K562 (cell line): ENCODE data around the gene MTOR. TPM values are rescaled to one million over a fixed set of nuclear protein-coding genes. Genes with fewer than 3 reads are reported as not detected.

Source experiments
- BRD4 ChIP-seq: fragments of 200-600 bp; sonication (generic); IDR thresholded peaks from 2 replicates; pipeline ENCODE4 v1.6.1; 2017; ENCODE audit warnings: inconsistent platforms
- FOXA1 ChIP-seq: fragments of 450-650 bp; IDR thresholded peaks from 2 replicates; pipeline ENCODE4 v1.6.1; 2016; ENCODE audit warnings: mild to moderate bottlenecking, borderline replicate concordance
- FOXK1 ChIP-seq: sonication (generic); formaldehyde crosslinking; IDR thresholded peaks from 2 replicates; pipeline ENCODE4 v1.8.0; 2022; ENCODE audit warnings: missing genetic modification reagents, mild to moderate bottlenecking, borderline replicate concordance
- GATAD2A ChIP-seq: fragments of 450-650 bp; IDR thresholded peaks from 2 replicates; pipeline ENCODE4 v1.6.1; 2017
- HMG20A ChIP-seq: fragments of 450-650 bp; formaldehyde crosslinking; conservative IDR thresholded peaks from 2 replicates; pipeline ENCODE4 v1.4.0; 2020; ENCODE audit warnings: mild to moderate bottlenecking, mixed read lengths
- MBD2 ChIP-seq: sonication (generic); IDR thresholded peaks from 2 replicates; pipeline ENCODE4 v1.6.1; 2016; ENCODE audit warnings: low read depth, borderline replicate concordance
- MYNN ChIP-seq, 2 experiments: sonication (generic); formaldehyde crosslinking in 1 of 2; IDR thresholded peaks; 2 replicates each; pipeline versions ENCODE4 v1.5.0 to v1.6.1; 2016 to 2020; ENCODE audit warnings: antibody characterized with exemption in 1 of 2, missing genetic modification reagents in 1 of 2
- PML ChIP-seq: IDR thresholded peaks from 2 replicates; pipeline ENCODE4 v1.6.1; 2012; ENCODE audit warnings: low read length, inconsistent platforms
- PRMT5 ChIP-seq: sonication (generic); formaldehyde crosslinking; IDR thresholded peaks from 2 replicates; pipeline ENCODE4 v1.5.0; 2020; ENCODE audit warnings: missing genetic modification reagents
- SIRT6 ChIP-seq: IDR thresholded peaks from one replicate; pipeline ENCODE4 v1.6.1; 2012; ENCODE audit warnings: low read depth, mild to moderate bottlenecking, control low read depth, inconsistent platforms, low read length, moderate library complexity
- SMARCC2 ChIP-seq: fragments of 450-650 bp; IDR thresholded peaks from 2 replicates; pipeline ENCODE4 v1.6.1; 2017; ENCODE audit warnings: antibody characterized with exemption, moderate library complexity, mild to moderate bottlenecking, low read depth
- TEAD1 ChIP-seq, 2 experiments: fragments of 450-650 bp in 1 of 2; sonication (generic) in 1 of 2; formaldehyde crosslinking; IDR thresholded peaks; 2 replicates each; pipeline versions ENCODE4 v1.4.0 to v1.8.0; 2020 to 2022; ENCODE audit warnings: mild to moderate bottlenecking in 2 of 2, missing genetic modification reagents in 1 of 2
- ZNF165 ChIP-seq: fragments of 250-450 bp; sonication (Bioruptor Pico); IDR thresholded peaks from 2 replicates; pipeline ENCODE4 v1.4.0; 2020; ENCODE audit warnings: borderline replicate concordance
- ZNF175 ChIP-seq: fragments of 200-800 bp; sonication (Bioruptor generic); IDR thresholded peaks from 2 replicates; pipeline ENCODE4 v1.6.1; 2016; ENCODE audit warnings: low read depth, mild to moderate bottlenecking, missing genetic modification characterization, missing compliant biosample characterization
- ZNF184 ChIP-seq: sonication (generic); formaldehyde crosslinking; IDR thresholded peaks from 2 replicates; pipeline ENCODE4 v1.5.0; 2020; ENCODE audit warnings: missing genetic modification reagents
- ZNF3 ChIP-seq: fragments of 250-450 bp; sonication (Bioruptor Pico); IDR thresholded peaks from 2 replicates; pipeline ENCODE4 v1.5.0; 2021; ENCODE audit warnings: mild to moderate bottlenecking, moderate library complexity
- ZNF445 ChIP-seq: fragments of 250-450 bp; sonication (Bioruptor Pico); IDR thresholded peaks from 2 replicates; pipeline ENCODE4 v1.4.0; 2020; ENCODE audit warnings: low read depth, mild to moderate bottlenecking, moderate library complexity
- ZNF583 ChIP-seq: fragments of 250-450 bp; sonication (Bioruptor Pico); IDR thresholded peaks from 2 replicates; pipeline ENCODE4 v1.4.0; 2020
- ZNF830 ChIP-seq: fragments of 250-450 bp; sonication (Bioruptor Pico); IDR thresholded peaks from 2 replicates; pipeline ENCODE4 v1.5.0; 2021; ENCODE audit warnings: mild to moderate bottlenecking
- polyA plus RNA-seq, 8 experiments: library from polyadenylated mRNA; depleted of rRNA in 4 of 8; stranded (reverse) in 5 of 8; unstranded in 3 of 8; fragments of >200 nt; fragmentation: Nextera tagmentation in 2 of 8; fragmentation: Illumina TruSeq in 1 of 8; extraction: Ambion mirVana in 2 of 8; extraction: Trizol in 1 of 8; gene quantifications; 2 replicates each; pipeline versions ENCODE4 v1.2.1 to v1.2.3, GENCODE V29; 2011 to 2014; ENCODE audit warnings: inconsistent platforms in 1 of 8, missing spikeins in 1 of 8
- total RNA-seq, 7 experiments: library from RNA; depleted of rRNA in 6 of 7; stranded (reverse); fragments of >200 nt in 6 of 7; fragmentation: Illumina TruSeq in 2 of 7; extraction: Trizol in 2 of 7; gene quantifications; 2 replicates each; pipeline versions ENCODE4 v1.2.1 to v1.2.3, GENCODE V29; 2011 to 2021; ENCODE audit warnings: low replicate concordance in 1 of 7
- TF ChIP-seq, protein P1 (sequence below): fragments of 200-800 bp; sonication (Bioruptor generic); IDR thresholded peaks from 2 replicates; pipeline ENCODE4 v1.6.1; 2017; ENCODE audit warnings: missing genetic modification characterization, missing compliant biosample characterization
- TF ChIP-seq, protein P2 (sequence below): sonication (generic); formaldehyde crosslinking; IDR thresholded peaks from 2 replicates; pipeline ENCODE4 v1.8.0; 2022; ENCODE audit warnings: missing genetic modification reagents, mild to moderate bottlenecking, moderate library complexity, borderline replicate concordance
- TF ChIP-seq, protein P3 (sequence below), 3 experiments: fragments of 200-800 bp in 1 of 3; fragments of 250-450 bp in 1 of 3; fragments of 450-650 bp in 1 of 3; sonication (Bioruptor Pico) in 1 of 3; sonication (Bioruptor generic) in 1 of 3; formaldehyde crosslinking in 1 of 3; IDR thresholded peaks; 2 replicates each; pipeline versions ENCODE4 v1.6.1 to v1.8.0; 2016 to 2022; ENCODE audit warnings: mild to moderate bottlenecking in 2 of 3, missing genetic modification characterization in 2 of 3, missing compliant biosample characterization in 1 of 3, moderate library complexity in 1 of 3

The MTOR gene
- total and polyA plus RNA-seq, 9 of the 15 experiments (the other 6 are each of a cell fraction or from before 2014, with no cell fraction given), result 11.4 to 71.4 (median 52.2) TPM

DNA sequence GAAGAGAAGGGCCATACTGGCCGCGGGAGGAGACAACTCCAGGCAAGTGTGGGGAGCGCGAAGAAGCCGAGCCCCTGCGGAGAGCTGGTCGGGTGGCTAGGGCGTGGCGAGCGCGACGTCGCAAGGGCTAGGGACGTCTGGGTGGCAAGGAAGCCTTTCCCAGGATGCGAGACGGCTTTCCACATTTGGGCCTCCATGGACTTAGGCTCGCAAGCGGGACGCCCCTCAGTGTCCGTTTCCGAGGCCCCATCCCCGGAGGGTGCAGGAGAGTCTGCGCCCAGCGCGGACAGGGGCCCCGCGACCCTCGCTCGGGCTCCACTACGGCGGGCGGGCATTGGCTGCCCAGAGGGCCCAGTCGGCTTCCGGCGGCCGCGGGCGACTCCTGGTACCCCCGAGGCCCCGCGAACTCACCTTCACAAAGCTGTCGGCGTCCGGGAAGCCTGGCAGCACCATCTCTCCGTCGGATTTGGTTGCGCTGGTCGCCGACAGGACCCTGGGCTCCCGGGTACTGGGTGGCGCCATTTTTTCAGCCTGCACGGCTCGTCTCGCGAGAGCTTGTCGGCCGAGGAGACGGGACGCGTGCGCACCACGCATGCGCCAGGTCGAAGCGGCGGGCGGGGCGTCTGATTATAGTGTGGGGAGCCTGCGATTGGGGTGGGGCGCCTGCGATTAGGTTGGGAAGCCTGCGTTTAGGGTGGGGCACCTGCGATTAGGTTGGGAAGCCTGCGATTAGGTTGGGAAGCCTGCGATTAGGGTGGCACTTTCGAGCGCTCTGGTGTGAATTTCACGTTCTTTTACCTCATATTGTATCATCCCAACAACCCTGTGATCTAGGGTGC is 162.8 kb downstream of the MTOR start, which contains the start of gene EXOSC10 (continued):
- TF ChIP-seq GATAD2A (0 out of 2 replicates have a peak, but pooled peaks have one; percentile 48), ZNF445 (CRISPR knock-in tag) (no peak), ZNF583 (peak; percentile 52; the same call in 1 of the 2 replicates), PML (peak; percentile 58; the same call in 1 of the 2 replicates), ZNF3 (CRISPR knock-in tag) (no peak), ZNF830 (CRISPR knock-in tag) (0 out of 2 replicates have a peak, but pooled peaks have one; percentile 36), SIRT6 (no peak), FOXA1 (no peak), ZNF165 (CRISPR knock-in tag) (peak; percentile 52; the same call in 1 of the 2 replicates), MBD2 (peak; percentile 79), BRD4 (peak; percentile 95), PRMT5 (peak; percentile 48; the same call in 1 of the 2 replicates), ZNF175 (no peak), HMG20A (CRISPR knock-in tag) (no peak), MYNN (IDR thresholded peaks at IDR 0.05) (no peak), MYNN (CRISPR knock-in tag; IDR thresholded peaks at IDR 0.05) (no peak), SMARCC2 (no peak), ZNF184 (CRISPR knock-in tag) (peak; percentile 69; the same call in 1 of the 2 replicates), TEAD1 (CRISPR knock-in tag; IDR thresholded peaks at IDR 0.05) (peak; percentile 27 to 71; a peak in 2 of 4 replicates), FOXK1 (CRISPR knock-in tag) (no peak)
- TF ChIP-seq, protein P1, sequence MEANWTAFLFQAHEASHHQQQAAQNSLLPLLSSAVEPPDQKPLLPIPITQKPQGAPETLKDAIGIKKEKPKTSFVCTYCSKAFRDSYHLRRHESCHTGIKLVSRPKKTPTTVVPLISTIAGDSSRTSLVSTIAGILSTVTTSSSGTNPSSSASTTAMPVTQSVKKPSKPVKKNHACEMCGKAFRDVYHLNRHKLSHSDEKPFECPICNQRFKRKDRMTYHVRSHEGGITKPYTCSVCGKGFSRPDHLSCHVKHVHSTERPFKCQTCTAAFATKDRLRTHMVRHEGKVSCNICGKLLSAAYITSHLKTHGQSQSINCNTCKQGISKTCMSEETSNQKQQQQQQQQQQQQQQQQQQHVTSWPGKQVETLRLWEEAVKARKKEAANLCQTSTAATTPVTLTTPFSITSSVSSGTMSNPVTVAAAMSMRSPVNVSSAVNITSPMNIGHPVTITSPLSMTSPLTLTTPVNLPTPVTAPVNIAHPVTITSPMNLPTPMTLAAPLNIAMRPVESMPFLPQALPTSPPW (CRISPR knock-in tag), result peak; percentile 93
- TF ChIP-seq, protein P2, sequence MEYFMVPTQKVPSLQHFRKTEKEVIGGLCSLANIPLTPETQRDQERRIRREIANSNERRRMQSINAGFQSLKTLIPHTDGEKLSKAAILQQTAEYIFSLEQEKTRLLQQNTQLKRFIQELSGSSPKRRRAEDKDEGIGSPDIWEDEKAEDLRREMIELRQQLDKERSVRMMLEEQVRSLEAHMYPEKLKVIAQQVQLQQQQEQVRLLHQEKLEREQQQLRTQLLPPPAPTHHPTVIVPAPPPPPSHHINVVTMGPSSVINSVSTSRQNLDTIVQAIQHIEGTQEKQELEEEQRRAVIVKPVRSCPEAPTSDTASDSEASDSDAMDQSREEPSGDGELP (CRISPR knock-in tag), result peak; percentile 74
- TF ChIP-seq, protein P3, sequence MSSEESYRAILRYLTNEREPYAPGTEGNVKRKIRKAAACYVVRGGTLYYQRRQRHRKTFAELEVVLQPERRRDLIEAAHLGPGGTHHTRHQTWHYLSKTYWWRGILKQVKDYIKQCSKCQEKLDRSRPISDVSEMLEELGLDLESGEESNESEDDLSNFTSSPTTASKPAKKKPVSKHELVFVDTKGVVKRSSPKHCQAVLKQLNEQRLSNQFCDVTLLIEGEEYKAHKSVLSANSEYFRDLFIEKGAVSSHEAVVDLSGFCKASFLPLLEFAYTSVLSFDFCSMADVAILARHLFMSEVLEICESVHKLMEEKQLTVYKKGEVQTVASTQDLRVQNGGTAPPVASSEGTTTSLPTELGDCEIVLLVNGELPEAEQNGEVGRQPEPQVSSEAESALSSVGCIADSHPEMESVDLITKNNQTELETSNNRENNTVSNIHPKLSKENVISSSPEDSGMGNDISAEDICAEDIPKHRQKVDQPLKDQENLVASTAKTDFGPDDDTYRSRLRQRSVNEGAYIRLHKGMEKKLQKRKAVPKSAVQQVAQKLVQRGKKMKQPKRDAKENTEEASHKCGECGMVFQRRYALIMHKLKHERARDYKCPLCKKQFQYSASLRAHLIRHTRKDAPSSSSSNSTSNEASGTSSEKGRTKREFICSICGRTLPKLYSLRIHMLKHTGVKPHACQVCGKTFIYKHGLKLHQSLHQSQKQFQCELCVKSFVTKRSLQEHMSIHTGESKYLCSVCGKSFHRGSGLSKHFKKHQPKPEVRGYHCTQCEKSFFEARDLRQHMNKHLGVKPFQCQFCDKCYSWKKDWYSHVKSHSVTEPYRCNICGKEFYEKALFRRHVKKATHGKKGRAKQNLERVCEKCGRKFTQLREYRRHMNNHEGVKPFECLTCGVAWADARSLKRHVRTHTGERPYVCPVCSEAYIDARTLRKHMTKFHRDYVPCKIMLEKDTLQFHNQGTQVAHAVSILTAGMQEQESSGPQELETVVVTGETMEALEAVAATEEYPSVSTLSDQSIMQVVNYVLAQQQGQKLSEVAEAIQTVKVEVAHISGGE (CRISPR knock-in tag; IDR thresholded peaks at IDR 0.05), result 0 out of 6 replicates have a peak, but pooled peaks of 1 of the 3 experiments have one; percentile 51
